Esophagus muscularis mucosa (tissue), 4 donors: ENCODE measurements around the gene ZC3H18. TPM values are rescaled to one million over a fixed set of nuclear protein-coding genes. Genes with fewer than 3 reads are reported as not detected.
A peak's percentile ranks its signal among the peaks of the same experiment; 100 is the strongest.

Experiments
- DNase-seq: peaks from one replicate; pipeline ENCODE4 v3.0.0-alpha.2; 2017; ENCODE audit errors: extremely low spot score
- H3K27ac ChIP-seq, 4 donors: fragments of 200-600 bp; sonication (generic); replicated peaks in 1 of 4; 1 replicate in 3 of 4; 2 replicates in 1 of 4; pipeline ENCODE4 v1.5.1; 2016 to 2019; ENCODE audit warnings: mild to moderate bottlenecking in 1 of 4
- H3K27me3 ChIP-seq, 4 donors: fragments of 200-600 bp; sonication (generic); one replicate each; pipeline versions ENCODE4 v1.5.1 to v1.6.0; 2016 to 2019
- H3K36me3 ChIP-seq, 4 donors: fragments of 200-600 bp; sonication (generic); one replicate each; pipeline ENCODE4 v1.5.1; 2016 to 2019
- H3K4me1 ChIP-seq, 4 donors: fragments of 200-600 bp; sonication (generic); one replicate each; pipeline ENCODE4 v1.5.1; 2016 to 2019
- H3K4me3 ChIP-seq, 4 donors: fragments of 200-600 bp; sonication (generic); 1 replicate in 2 of 4; 2 replicates in 2 of 4; pipeline ENCODE4 v1.5.1; 2016 to 2019; ENCODE audit warnings: mild to moderate bottlenecking in 4 of 4, moderate library complexity in 1 of 4
- H3K9me3 ChIP-seq, 4 donors: fragments of 200-600 bp; sonication (generic); 1 replicate in 3 of 4; 2 replicates in 1 of 4; pipeline ENCODE4 v1.5.1; 2016 to 2019
- EP300 ChIP-seq: sonication (generic); formaldehyde crosslinking; IDR thresholded peaks from one replicate; pipeline ENCODE4 v1.6.1; 2017; ENCODE audit warnings: antibody characterized with exemption
- POLR2A ChIP-seq: fragments of 450-650 bp; IDR thresholded peaks from one replicate; pipeline ENCODE4 v1.6.1; 2017; ENCODE audit warnings: antibody characterized with exemption, moderate library complexity, mild to moderate bottlenecking, low read depth
- POLR2AphosphoS5 ChIP-seq, 2 donors: sonication (generic); formaldehyde crosslinking; IDR thresholded peaks; one replicate each; pipeline ENCODE4 v1.6.1; 2017; ENCODE audit warnings: antibody characterized with exemption in 2 of 2
- WGBS: methylation state at CpG from one replicate; pipeline ENCODE4 v1.1.5; 2018; 5-methylcytosine and 5-hydroxymethylcytosine counted together
- intact Hi-C: fragments of 100-400 bp; cut with DNase I; formaldehyde crosslinking; loops from one replicate; pipeline ENCODE4 v1.15.1; 2023
- total RNA-seq, 4 donors: library from RNA; depleted of rRNA; stranded (reverse); fragments of >200 nt; gene quantifications; one replicate each; pipeline versions ENCODE4 v1.1.0 to v1.2.1, GENCODE V29; 2016
- TF ChIP-seq, protein P1 (sequence below), 3 experiments: fragments of 200-600 bp in 2 of 3; fragments of 450-650 bp in 1 of 3; sonication (generic) in 2 of 3; IDR thresholded peaks; one replicate each; pipeline ENCODE4 v1.5.1; 2017 to 2019; ENCODE audit warnings: antibody characterized with exemption in 3 of 3, mild to moderate bottlenecking in 2 of 3, moderate library complexity in 1 of 3

Gene ZC3H18
- total RNA-seq, 4 donors from 2014 or later, result 15.9 to 29.1 (median 26.6) TPM

DNA sequence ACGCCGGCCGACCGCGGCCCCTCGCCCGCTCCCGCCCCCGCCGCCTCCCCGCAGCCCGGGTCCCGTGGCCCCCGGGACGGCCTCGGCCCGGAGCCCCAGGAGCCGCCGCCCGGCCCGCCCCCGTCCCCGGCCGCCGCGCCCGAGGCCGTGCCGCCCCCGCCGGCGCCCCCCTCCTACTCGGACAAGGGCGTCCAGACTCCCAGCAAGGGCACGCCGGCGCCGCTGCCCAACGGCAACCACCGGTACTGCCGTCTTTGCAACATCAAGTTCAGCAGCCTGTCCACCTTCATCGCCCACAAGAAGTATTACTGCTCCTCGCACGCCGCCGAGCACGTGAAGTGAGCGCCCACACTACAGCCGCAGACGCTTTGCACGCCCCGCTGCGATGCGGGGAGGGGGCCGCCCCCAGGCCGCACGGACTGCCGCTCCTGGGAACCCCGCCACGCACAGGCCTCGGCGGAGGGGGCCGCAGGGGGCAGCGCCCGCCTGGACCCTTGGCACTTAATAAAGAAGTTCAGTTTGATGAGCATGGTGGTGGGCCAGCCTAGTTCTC is 35.5 kb upstream of the ZC3H18 start:
- intact Hi-C loops, result no loop called here
- DNase-seq, result no peak
- 26% methylated on average over 7 of the region's 65 CpGs for WGBS
- Histone ChIP-seq H3K4me3 (peak overlapping the region; percentile 74 to 99 (median 75)), H3K4me1 (peaks cover 18 to 34% (median 29%) of the 10 kb centered on the region in 4 donors), H3K27me3 (peaks cover 0 to 20% (median 3%) of the 10 kb centered on the region in 4 donors), H3K27ac (peak overlapping the region; percentile 76 to 92 (median 86)), H3K36me3 (peaks cover 0 to 8% (median 6%) of the 10 kb centered on the region in 4 donors), H3K9me3 (no peaks in the 10 kb centered on the region)
- TF ChIP-seq POLR2AphosphoS5 (IDR thresholded peaks at IDR 0.05) (no peak), EP300 (no peak), POLR2A (no peak)
- TF ChIP-seq, protein P1, sequence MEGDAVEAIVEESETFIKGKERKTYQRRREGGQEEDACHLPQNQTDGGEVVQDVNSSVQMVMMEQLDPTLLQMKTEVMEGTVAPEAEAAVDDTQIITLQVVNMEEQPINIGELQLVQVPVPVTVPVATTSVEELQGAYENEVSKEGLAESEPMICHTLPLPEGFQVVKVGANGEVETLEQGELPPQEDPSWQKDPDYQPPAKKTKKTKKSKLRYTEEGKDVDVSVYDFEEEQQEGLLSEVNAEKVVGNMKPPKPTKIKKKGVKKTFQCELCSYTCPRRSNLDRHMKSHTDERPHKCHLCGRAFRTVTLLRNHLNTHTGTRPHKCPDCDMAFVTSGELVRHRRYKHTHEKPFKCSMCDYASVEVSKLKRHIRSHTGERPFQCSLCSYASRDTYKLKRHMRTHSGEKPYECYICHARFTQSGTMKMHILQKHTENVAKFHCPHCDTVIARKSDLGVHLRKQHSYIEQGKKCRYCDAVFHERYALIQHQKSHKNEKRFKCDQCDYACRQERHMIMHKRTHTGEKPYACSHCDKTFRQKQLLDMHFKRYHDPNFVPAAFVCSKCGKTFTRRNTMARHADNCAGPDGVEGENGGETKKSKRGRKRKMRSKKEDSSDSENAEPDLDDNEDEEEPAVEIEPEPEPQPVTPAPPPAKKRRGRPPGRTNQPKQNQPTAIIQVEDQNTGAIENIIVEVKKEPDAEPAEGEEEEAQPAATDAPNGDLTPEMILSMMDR (IDR thresholded peaks at IDR 0.05), result peak in 2 of 3 experiments; percentile 10 to 32

DNA sequence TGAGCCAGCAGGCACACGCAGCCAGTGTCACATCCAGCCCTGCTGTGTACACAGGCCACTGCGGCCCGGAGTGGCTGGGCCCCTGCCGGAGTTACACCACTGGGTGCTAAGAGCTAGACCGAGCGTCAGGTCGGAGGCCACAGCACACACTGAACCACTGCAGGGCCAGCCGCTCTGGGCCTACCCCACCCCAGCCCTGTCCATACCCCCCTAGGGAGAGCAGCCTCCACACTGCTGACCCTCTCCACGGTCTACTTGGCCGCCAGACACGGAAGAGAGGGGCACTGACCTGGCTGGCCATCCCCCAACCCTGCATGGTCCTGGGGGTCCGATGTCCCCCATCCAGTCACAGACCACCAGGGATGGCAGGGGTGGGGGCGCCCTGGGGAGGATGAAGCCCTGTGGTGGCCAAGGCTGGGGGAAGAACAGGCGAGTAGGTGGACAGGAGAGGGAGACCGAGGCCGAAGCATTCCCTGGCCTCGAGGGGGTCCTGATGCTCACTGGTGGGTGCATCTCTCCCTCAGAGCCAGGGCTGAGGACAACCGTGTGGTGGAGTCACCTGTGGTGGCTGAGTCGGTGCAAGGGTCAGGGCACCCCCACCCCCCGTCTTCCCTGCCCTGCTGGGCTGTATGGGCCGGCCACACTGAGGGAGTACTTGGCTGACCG is 34.9 kb upstream of the ZC3H18 start:
- Histone ChIP-seq H3K27ac (peak overlapping the region in 3 of 4 donors; percentile 40 to 85 (median 59)), H3K4me3 (peak overlapping the region; percentile 74 to 99 (median 75)), H3K27me3 (peaks cover 0 to 26% (median 7%) of the 10 kb centered on the region in 4 donors), H3K36me3 (peaks cover 0 to 2% (median under 1%) of the 10 kb centered on the region in 4 donors), H3K4me1 (peaks cover 18 to 34% (median 29%) of the 10 kb centered on the region in 4 donors), H3K9me3 (no peaks in the 10 kb centered on the region)
- intact Hi-C loops, result no loop called here
- WGBS, result 94% methylated on average over 9 of the region's 22 CpGs
- no peak for DNase-seq
- TF ChIP-seq POLR2A, result no peak
- TF ChIP-seq, protein P1 (IDR thresholded peaks at IDR 0.05), result no peak
- no peak for TF ChIP-seq EP300
- no peak for TF ChIP-seq POLR2AphosphoS5 (IDR thresholded peaks at IDR 0.05)

DNA sequence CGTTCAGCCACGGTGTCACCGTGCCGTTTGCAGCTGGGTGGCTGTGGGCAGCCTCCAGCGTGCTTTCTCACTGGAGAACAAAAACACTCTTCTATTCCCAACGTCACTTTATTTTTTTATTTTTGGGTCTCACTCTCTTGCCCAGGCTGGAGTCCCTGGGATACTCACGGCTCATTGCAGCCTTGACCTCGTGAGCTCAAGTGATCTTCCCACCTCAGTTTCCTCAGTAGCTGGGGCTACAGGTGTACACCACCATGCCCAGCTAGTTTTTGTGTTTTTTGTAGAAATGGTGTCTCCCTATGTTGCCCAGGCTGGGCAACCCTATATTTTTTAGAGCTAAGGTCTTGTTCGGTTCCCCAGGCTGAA is 34.4 kb upstream of the ZC3H18 start:
- H3K9me3 ChIP-seq, result no peaks in the 10 kb centered on the region
- WGBS, result 91% methylated on average over 9 of the region's 9 CpGs
- H3K36me3 ChIP-seq, result no peaks in the 10 kb centered on the region
- H3K4me1 ChIP-seq, result peaks cover 18 to 34% (median 29%) of the 10 kb centered on the region in 4 donors
- no peak overlapping the region for H3K27ac ChIP-seq
- intact Hi-C loops, result no loop called here
- TF ChIP-seq, protein P1 (IDR thresholded peaks at IDR 0.05), result no peak
- no peak for TF ChIP-seq POLR2A
- H3K4me3 ChIP-seq, result no peak overlapping the region
- DNase-seq, result no peak
- peaks cover 0 to 31% (median 10%) of the 10 kb centered on the region in 4 donors for H3K27me3 ChIP-seq

DNA sequence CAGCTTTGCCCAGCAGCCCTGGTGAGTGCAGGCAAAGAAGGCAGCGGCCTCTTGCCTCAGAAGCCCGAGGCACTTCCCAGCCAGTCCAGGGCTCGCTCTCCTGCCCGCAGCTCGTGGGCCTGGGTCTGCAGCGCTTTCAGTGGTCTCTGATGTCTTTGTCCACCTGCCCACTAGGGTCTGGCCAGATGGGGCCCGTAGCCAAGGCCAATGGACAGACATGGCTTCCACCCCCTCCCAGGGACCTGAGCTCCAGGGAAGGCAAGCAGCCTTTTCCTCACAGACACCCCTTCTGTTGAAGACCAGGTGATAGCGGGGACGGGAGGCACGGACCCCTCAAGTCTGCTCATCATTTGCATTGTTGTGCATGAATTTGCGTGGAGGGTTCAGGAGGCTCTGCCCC is 33.7 kb upstream of the ZC3H18 start:
- no peak overlapping the region for H3K27ac ChIP-seq
- peaks cover 18 to 34% (median 29%) of the 10 kb centered on the region in 4 donors for H3K4me1 ChIP-seq
- H3K9me3 ChIP-seq, result no peaks in the 10 kb centered on the region
- no peak for TF ChIP-seq EP300
- no peak for TF ChIP-seq POLR2AphosphoS5 (IDR thresholded peaks at IDR 0.05)
- TF ChIP-seq, protein P1 (IDR thresholded peaks at IDR 0.05), result no peak
- TF ChIP-seq POLR2A, result no peak
- intact Hi-C loops, result no loop called here
- no peaks in the 10 kb centered on the region for H3K36me3 ChIP-seq
- peaks cover 0 to 38% (median 13%) of the 10 kb centered on the region in 4 donors for H3K27me3 ChIP-seq
- no peak for DNase-seq
- no peak overlapping the region for H3K4me3 ChIP-seq
- 88% methylated on average over 10 of the region's 11 CpGs for WGBS
